Measurements from ENCODE around the gene ASB4. TPM values are rescaled to one million over a fixed set of nuclear protein-coding genes. Genes with fewer than 3 reads are reported as not detected.

ASB4 gene
- total and polyA plus RNA-seq, 7 donors, result 0.23 to 24.0 (median 10.8) TPM

- peaks cover 47% of the 10 kb centered on the region for H3K4me1 ChIP-seq
- H3K9me3 ChIP-seq, result no peaks in the 10 kb centered on the region
- 50 to 75% (median 75%) methylated on average over 3 of the region's 3 CpGs for WGBS, 3 donors
- peak overlapping the region; percentile 98 for H3K27ac ChIP-seq
- H3K4me3 ChIP-seq, result no peak overlapping the region
- DNase-seq, result no peak
- H3K36me3 ChIP-seq (ENCODE audit: insufficient read depth in 1 of 2, low read depth in 1 of 2), result peaks cover 21 to 87% of the 10 kb centered on the region in 2 donors
- TF ChIP-seq CTCF (IDR thresholded peaks at IDR 0.05), result no peak
- no peak for ATAC-seq
- H3K27me3 ChIP-seq (ENCODE audit: insufficient read depth in 3 of 3, low read length in 2 of 3), result no peaks in the 10 kb centered on the region
- intact Hi-C loops (cut with DNase I), result no loop called here
These were observed 101.2 kb downstream of the ASB4 start for GRCh38 chr7:95586951-95587301.

GRCh38 chr7:95589031-95589430 lies 103.3 kb downstream of the ASB4 start:
- H3K27ac ChIP-seq, result peak overlapping the region; percentile 98
- peak overlapping the region; percentile 13 for H3K4me3 ChIP-seq
- peaks cover 21 to 100% of the 10 kb centered on the region in 2 donors for H3K36me3 ChIP-seq (ENCODE audit: insufficient read depth in 1 of 2, low read depth in 1 of 2)
- H3K9me3 ChIP-seq, result no peaks in the 10 kb centered on the region
- no peak for DNase-seq
- H3K4me1 ChIP-seq, result peaks cover 66% of the 10 kb centered on the region
- intact Hi-C loops (cut with DNase I), result no loop called here
- ATAC-seq, result peak in 3 of 4 donors; percentile 8 to 14 (median 13)
- no peaks in the 10 kb centered on the region for H3K27me3 ChIP-seq (ENCODE audit: insufficient read depth in 3 of 3, low read length in 2 of 3)
- no peak for TF ChIP-seq CTCF (IDR thresholded peaks at IDR 0.05)

- H3K36me3 ChIP-seq (ENCODE audit: insufficient read depth in 1 of 2, low read depth in 1 of 2), result peaks cover 23 to 100% of the 10 kb centered on the region in 2 donors
- 97 to 100% (median 98%) methylated on average over 1 of the region's 1 CpG for WGBS, 3 donors
- H3K4me1 ChIP-seq, result peaks cover 70% of the 10 kb centered on the region
- intact Hi-C loops (cut with DNase I), result no loop called here
- peak overlapping the region; percentile 93 for H3K4me3 ChIP-seq
- no peaks in the 10 kb centered on the region for H3K27me3 ChIP-seq (ENCODE audit: insufficient read depth in 3 of 3, low read length in 2 of 3)
- H3K27ac ChIP-seq, result peak overlapping the region; percentile 98
- ATAC-seq, result peak in 3 of 4 donors; percentile 4 to 6 (median 5)
- no peaks in the 10 kb centered on the region for H3K9me3 ChIP-seq
- TF ChIP-seq CTCF (IDR thresholded peaks at IDR 0.05), result no peak
- DNase-seq, result no peak
These were observed 104.0 kb downstream of the ASB4 start for GRCh38 chr7:95589766-95590165.

Other genes with a start within 250 kb of the ASB4 start
- not detected for gene PON1, start 161.4 kb upstream of the ASB4 start, total RNA-seq
- gene PON1, start 161.4 kb upstream of the ASB4 start, polyA plus RNA-seq, result under 1 TPM in 2 of 3 donors, not detected in 1; 0.04 to 0.10 TPM
- under 1 TPM; 0.30 to 0.50 (median 0.46) TPM for gene PON3, start 89.6 kb upstream of the ASB4 start, total RNA-seq
- under 1 TPM in 2 of 3 donors, not detected in 1; 0.43 to 0.48 TPM for gene PON3, start 89.6 kb upstream of the ASB4 start, polyA plus RNA-seq
- gene PON2, start 50.9 kb upstream of the ASB4 start, total RNA-seq, result 10 to 100 TPM; 12.1 to 21.9 (median 15.9) TPM
- 10 to 100 TPM; 10.8 to 25.2 (median 11.3) TPM for gene PON2, start 50.9 kb upstream of the ASB4 start, polyA plus RNA-seq
- 1,000 to 10,000 TPM in 2 of 4 donors, 100 to 1,000 TPM in 2; 386 to 3,046 (median 1,769) TPM for gene PDK4, start 110.6 kb downstream of the ASB4 start, total RNA-seq
- 1,000 to 10,000 TPM in 2 of 3 donors, 100 to 1,000 TPM in 1; 174 to 2,971 (median 2,751) TPM for gene PDK4, start 110.6 kb downstream of the ASB4 start, polyA plus RNA-seq

Measured in psoas muscle (tissue), 8 donors.